WTC11 (cell line): ENCODE measurements around the gene GSK3B. TPM values are rescaled to one million over a fixed set of nuclear protein-coding genes. Genes with fewer than 3 reads are reported as not detected.

Experiments
- ATAC-seq: fragments of 200-7000 bp; cut with Tn5 transposase; 2 replicates; pipeline ENCODE4 v1.10.0; 2021; ENCODE audit warnings: mild to moderate bottlenecking, moderate library complexity
- CTCF ChIA-PET: fragments of 300-600 bp; sonication (Branson Sonifier 250); formaldehyde crosslinking; loops from one replicate; lab custom pipeline; 2021; ENCODE audit warnings: antibody characterized with exemption; lab: Charles Lee
- POLR2A ChIA-PET: fragments of 350-600 bp; sonication (Branson Sonifier 250); formaldehyde crosslinking; loops from one replicate; lab custom pipeline; 2021; ENCODE audit warnings: antibody characterized with exemption; lab: Charles Lee
- DNase-seq: peaks from one replicate; pipeline ENCODE4 v3.0.0; 2021; ENCODE audit warnings: low spot score
- H3K27ac Mint-ChIP-seq: 2 replicates; pipeline ENCODE4 v1.8.0; 2021; ENCODE audit warnings: mixed read lengths
- H3K27me3 Mint-ChIP-seq: 2 replicates; pipeline ENCODE4 v1.8.0; 2021; ENCODE audit warnings: low read depth, mild to moderate bottlenecking, moderate library complexity, mixed read lengths
- H3K36me3 Mint-ChIP-seq: 2 replicates; pipeline ENCODE4 v1.8.0; 2021; ENCODE audit warnings: mixed read lengths
- H3K4me1 Mint-ChIP-seq: 2 replicates; pipeline ENCODE4 v1.8.0; 2022; ENCODE audit warnings: mixed read lengths
- H3K4me3 Mint-ChIP-seq: 2 replicates; pipeline ENCODE4 v1.8.0; 2021; ENCODE audit warnings: mild to moderate bottlenecking, moderate library complexity, mixed read lengths
- H3K9me3 Mint-ChIP-seq: 2 replicates; pipeline ENCODE4 v1.8.0; 2021; ENCODE audit warnings: mixed read lengths
- AR ChIP-seq: fragments of 250-450 bp; sonication (Bioruptor Pico); IDR thresholded peaks from 2 replicates; pipeline ENCODE4 v1.9.0; 2021; ENCODE audit warnings: mild to moderate bottlenecking
- ATF1 ChIP-seq: sonication (generic); formaldehyde crosslinking; IDR thresholded peaks from 2 replicates; pipeline ENCODE4 v1.8.1; 2023; ENCODE audit warnings: mild to moderate bottlenecking, moderate library complexity, missing genetic modification reagents
- CDX4 ChIP-seq: fragments of 250-450 bp; sonication (Bioruptor Pico); IDR thresholded peaks from 2 replicates; pipeline ENCODE4 v1.9.0; 2021; ENCODE audit warnings: moderate library complexity, mild to moderate bottlenecking, inconsistent platforms, borderline replicate concordance
- E2F4 ChIP-seq: sonication (generic); formaldehyde crosslinking; IDR thresholded peaks from 2 replicates; pipeline ENCODE4 v1.8.1; 2022; ENCODE audit warnings: low read depth, mild to moderate bottlenecking, moderate library complexity, missing genetic modification reagents, borderline replicate concordance
- HMGA2 ChIP-seq: fragments of 250-450 bp; sonication (Bioruptor Pico); IDR thresholded peaks from 2 replicates; pipeline ENCODE4 v1.4.0; 2021; ENCODE audit warnings: mild to moderate bottlenecking, moderate library complexity
- IRF2 ChIP-seq: sonication (generic); formaldehyde crosslinking; IDR thresholded peaks from 2 replicates; pipeline ENCODE4 v1.8.0; 2022; ENCODE audit warnings: low read depth, missing genetic modification reagents, borderline replicate concordance
- NFATC4 ChIP-seq: fragments of 250-450 bp; sonication (Bioruptor Pico); IDR thresholded peaks from 2 replicates; pipeline ENCODE4 v1.9.0; 2021; ENCODE audit warnings: mild to moderate bottlenecking
- PREB ChIP-seq: sonication (generic); formaldehyde crosslinking; IDR thresholded peaks from 2 replicates; pipeline ENCODE4 v1.8.1; 2022; ENCODE audit warnings: mild to moderate bottlenecking, missing genetic modification reagents, moderate library complexity, borderline replicate concordance
- SMAD3 ChIP-seq: sonication (generic); formaldehyde crosslinking; IDR thresholded peaks from 2 replicates; pipeline ENCODE4 v1.8.0; 2022; ENCODE audit warnings: missing genetic modification reagents, mild to moderate bottlenecking, borderline replicate concordance
- STAT6 ChIP-seq: sonication (generic); formaldehyde crosslinking; conservative IDR thresholded peaks from 2 replicates; pipeline ENCODE4 v1.8.1; 2023; ENCODE audit warnings: mild to moderate bottlenecking, low read depth, missing genetic modification reagents, moderate library complexity
- USF1 ChIP-seq: sonication (generic); formaldehyde crosslinking; IDR thresholded peaks from 2 replicates; pipeline ENCODE4 v1.8.0; 2022; ENCODE audit warnings: mild to moderate bottlenecking, missing genetic modification reagents
- ZNF138 ChIP-seq: sonication (generic); formaldehyde crosslinking; conservative IDR thresholded peaks from 2 replicates; pipeline ENCODE4 v1.8.1; 2022; ENCODE audit warnings: mild to moderate bottlenecking, moderate library complexity, missing genetic modification reagents
- ZNF263 ChIP-seq: sonication (generic); formaldehyde crosslinking; IDR thresholded peaks from 2 replicates; pipeline ENCODE4 v1.8.1; 2022; ENCODE audit warnings: low read depth, mild to moderate bottlenecking, moderate library complexity, missing genetic modification reagents
- ZNF281 ChIP-seq: sonication (generic); formaldehyde crosslinking; IDR thresholded peaks from 2 replicates; pipeline ENCODE4 v1.8.0; 2023; ENCODE audit warnings: mild to moderate bottlenecking, missing genetic modification reagents
- ZNF423 ChIP-seq: fragments of 250-450 bp; sonication (Bioruptor Pico); IDR thresholded peaks from 2 replicates; pipeline ENCODE4 v2.1.2; 2022; ENCODE audit warnings: mild to moderate bottlenecking, moderate library complexity
- total RNA-seq: library from RNA; stranded (reverse); gene quantifications from 3 replicates; pipeline ENCODE4 v1.2.3, GENCODE V29; 2021

GSK3B gene
- total RNA-seq, 1 experiment from 2014 or later, result 48.9 TPM

- TF ChIP-seq AR (no peak), ZNF263 (CRISPR knock-in tag) (no peak), ATF1 (CRISPR knock-in tag) (no peak), SMAD3 (CRISPR knock-in tag) (no peak)
Observed at GRCh38 chr3:119808843-119809242, 285.4 kb downstream of the GSK3B start (continued).

- TF ChIP-seq NFATC4 (no peak), STAT6 (CRISPR knock-in tag) (no peak), ATF1 (CRISPR knock-in tag) (no peak), ZNF423 (CRISPR knock-in tag) (no peak), HMGA2 (CRISPR knock-in tag) (no peak), USF1 (CRISPR knock-in tag) (no peak), ZNF281 (no peak), E2F4 (no peak), CDX4 (CRISPR knock-in tag) (no peak), IRF2 (no peak), PREB (no peak), ZNF138 (no peak)
- peaks cover 23% of the 10 kb centered on the region for H3K27me3 Mint-ChIP-seq
- POLR2A ChIA-PET, result no interaction called here
- H3K27ac Mint-ChIP-seq, result no peak overlapping the region
- H3K9me3 Mint-ChIP-seq, result 0 out of 2 replicates have a peak, but pooled peaks cover 3% of the 10 kb centered on the region
- no peak overlapping the region for H3K4me3 Mint-ChIP-seq
- CTCF ChIA-PET, result interaction anchor here (1.4 kb wide), 1 partner anchor 9 kb away, joined by 5 read pairs; no protein-coding TSS in a partner anchor
- DNase-seq (no peak), ATAC-seq (no peak)
- H3K4me1 Mint-ChIP-seq, result peaks cover 13% of the 10 kb centered on the region
- no peaks in the 10 kb centered on the region for H3K36me3 Mint-ChIP-seq
Observed at GRCh38 chr3:119808244-119808643, 286.0 kb downstream of the GSK3B start.
